Retinal pigment epithelial cell (primary cell): Measurements from ENCODE around the gene STK10.

Experiments
- DNase-seq: peaks from one replicate; pipeline ENCODE4 v3.0.0-alpha.2; 2010; ENCODE audit warnings: low read depth
- H3K4me3 ChIP-seq: 2 replicates; pipeline ENCODE4 v1.5.1; 2011; ENCODE audit warnings: mild to moderate bottlenecking, low read length, control low read depth, moderate library complexity
- TF ChIP-seq, protein P1 (sequence below): conservative IDR thresholded peaks from 2 replicates; pipeline ENCODE4 v1.5.1; 2011; ENCODE audit warnings: low read depth, low read length, control low read depth, inconsistent platforms

STK10 gene

DNA sequence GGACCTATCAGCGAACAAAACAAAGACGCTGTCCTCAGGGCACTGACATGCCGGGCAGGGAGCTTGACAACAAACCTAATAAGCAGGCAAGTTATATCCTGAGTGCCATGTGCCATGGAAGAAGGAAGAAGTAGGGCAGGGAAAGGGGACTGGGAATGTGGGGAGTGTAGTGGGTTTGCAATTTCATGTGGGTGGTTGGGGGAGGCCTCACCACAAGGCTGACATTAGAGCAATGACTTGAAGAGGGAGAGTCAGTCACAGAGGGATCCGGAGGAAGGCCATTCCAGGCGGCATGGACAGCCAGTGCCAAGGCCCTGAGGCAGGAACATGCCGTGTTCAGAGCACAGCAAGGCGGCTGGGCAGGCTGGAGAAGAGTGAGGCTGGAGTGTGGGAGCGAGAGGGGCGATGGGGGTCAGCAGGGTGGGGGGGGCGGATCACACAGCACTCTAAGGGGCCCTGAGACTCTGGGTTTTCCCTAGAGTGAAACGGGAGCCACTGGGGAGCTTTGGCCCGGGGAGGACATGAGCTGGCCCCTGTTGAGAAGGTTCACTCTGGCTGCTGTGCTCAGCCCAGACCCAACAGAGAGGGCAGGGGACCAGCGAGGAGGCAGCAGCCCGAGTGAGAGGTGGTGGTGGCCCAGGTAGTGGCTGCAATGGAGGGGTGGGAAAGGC lies 86.3 kb downstream of the STK10 start:
- DNase-seq = no peak
- no peak overlapping the region for H3K4me3 ChIP-seq
- TF ChIP-seq, protein P1, sequence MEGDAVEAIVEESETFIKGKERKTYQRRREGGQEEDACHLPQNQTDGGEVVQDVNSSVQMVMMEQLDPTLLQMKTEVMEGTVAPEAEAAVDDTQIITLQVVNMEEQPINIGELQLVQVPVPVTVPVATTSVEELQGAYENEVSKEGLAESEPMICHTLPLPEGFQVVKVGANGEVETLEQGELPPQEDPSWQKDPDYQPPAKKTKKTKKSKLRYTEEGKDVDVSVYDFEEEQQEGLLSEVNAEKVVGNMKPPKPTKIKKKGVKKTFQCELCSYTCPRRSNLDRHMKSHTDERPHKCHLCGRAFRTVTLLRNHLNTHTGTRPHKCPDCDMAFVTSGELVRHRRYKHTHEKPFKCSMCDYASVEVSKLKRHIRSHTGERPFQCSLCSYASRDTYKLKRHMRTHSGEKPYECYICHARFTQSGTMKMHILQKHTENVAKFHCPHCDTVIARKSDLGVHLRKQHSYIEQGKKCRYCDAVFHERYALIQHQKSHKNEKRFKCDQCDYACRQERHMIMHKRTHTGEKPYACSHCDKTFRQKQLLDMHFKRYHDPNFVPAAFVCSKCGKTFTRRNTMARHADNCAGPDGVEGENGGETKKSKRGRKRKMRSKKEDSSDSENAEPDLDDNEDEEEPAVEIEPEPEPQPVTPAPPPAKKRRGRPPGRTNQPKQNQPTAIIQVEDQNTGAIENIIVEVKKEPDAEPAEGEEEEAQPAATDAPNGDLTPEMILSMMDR = no peak

GRCh38 chr5:172098883-172099282 lies 89.1 kb downstream of the STK10 start:
- TF ChIP-seq, protein P1 = no peak
- no peak for DNase-seq
- H3K4me3 ChIP-seq = no peak overlapping the region

GRCh38 chr5:172098046-172098445 lies 90.0 kb downstream of the STK10 start:
- TF ChIP-seq, protein P1 = no peak
- H3K4me3 ChIP-seq = no peak overlapping the region
- DNase-seq = no peak

GRCh38 chr5:172097356-172097755 lies 90.7 kb downstream of the STK10 start:
- DNase-seq = no peak
- H3K4me3 ChIP-seq = no peak overlapping the region
- TF ChIP-seq, protein P1 = no peak

DNA sequence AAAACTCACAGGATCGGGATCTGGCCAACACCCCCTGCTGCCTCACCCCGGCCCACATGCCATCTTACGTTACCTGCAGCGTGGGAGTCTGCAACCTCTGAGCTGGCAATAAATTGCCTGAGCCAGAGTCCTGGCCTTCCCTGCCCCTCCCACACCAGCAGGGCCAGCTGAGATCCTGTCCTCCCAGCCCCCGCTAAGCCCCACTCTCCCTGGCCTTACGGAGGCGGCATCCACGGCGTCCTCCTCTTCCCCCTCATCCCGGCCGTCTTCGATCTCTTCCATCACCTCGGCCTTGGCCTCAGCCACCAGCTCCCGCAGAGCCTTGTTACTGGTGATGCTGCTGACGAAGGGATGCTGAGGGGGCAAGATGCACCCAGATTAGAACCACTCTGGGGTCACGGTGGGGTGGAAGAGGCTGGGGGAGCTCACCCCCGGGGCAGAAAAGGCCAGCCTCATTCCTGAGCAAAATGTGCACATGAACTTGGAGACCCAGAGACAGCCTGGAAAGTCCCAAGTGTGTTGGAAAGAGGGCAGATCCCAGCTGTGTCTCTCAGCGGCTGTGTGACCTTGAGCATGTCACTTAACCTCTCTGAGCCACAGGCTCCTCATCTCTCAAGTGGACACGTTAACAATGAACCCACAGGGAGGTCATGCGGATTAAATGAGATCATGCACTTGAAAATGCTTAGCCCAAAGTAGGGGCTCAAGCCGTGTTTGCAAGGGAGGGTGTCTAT lies 91.7 kb downstream of the STK10 start:
- no peak overlapping the region for H3K4me3 ChIP-seq
- TF ChIP-seq, protein P1 = no peak
- DNase-seq = no peak

DNA sequence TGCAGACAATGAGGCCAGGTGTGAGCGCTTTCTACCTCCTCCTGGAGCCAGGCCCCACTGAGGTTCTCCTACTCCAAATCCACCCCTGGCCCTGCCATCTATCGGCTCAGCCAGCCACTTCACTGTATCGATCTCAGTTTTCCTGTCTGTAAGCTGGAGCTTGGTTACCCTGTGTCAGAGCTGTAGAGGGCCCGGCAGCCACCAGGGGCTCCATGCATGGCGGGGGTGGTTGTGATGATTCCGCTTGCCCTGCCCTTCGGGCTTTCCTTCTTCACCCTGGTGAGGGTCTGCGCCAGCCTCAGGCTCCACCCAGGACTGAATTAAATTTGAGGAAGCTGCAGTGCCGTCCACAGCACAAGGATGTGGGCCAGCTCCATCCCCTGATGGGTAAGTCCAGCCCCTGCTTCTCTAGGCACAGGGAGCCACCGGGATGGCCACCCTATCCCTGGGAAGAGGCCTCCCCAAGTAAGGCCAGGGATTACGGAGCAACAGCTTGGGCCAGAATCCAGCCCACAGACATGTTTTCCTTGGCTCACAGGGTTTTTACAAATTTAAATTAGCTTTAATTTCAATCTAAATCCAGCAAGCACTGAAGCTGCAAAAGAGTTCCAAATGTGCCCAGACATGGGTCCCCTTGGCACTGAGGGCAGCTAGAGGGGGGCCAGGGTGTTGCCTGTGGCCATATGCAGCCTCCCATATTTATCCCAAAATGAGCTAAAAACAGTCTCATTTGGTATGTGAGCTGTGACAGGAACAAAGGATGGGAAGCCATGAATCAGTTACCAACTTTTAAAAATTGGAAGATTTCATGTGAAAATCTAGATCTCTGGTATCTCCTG lies 92.4 kb downstream of the STK10 start:
- TF ChIP-seq, protein P1 = peak; percentile 10
- H3K4me3 ChIP-seq = no peak overlapping the region
- DNase-seq = no peak
